ENCODE measurements around the gene MED23.

- no peak for TF ChIP-seq CTCF (IDR thresholded peaks at IDR 0.05)
- no peak for TF ChIP-seq POLR2A (IDR thresholded peaks at IDR 0.05)
Measured at GRCh38 chr6:131645846-131646245, 17.8 kb upstream of the MED23 start.
